SJSA1 (cell line): Measurements from ENCODE around the gene EMC9. TPM values are rescaled to one million over a fixed set of nuclear protein-coding genes. Genes with fewer than 3 reads are reported as not detected.

ENCODE experiments used
- DNase-seq, 2 experiments: peaks; one replicate each; pipeline ENCODE4 v3.0.0-alpha.2; 2015 to 2020; ENCODE audit warnings: low spot score in 2 of 2, low read depth in 1 of 2
- H3K27ac ChIP-seq: fragments of 250-450 bp; sonication (Bioruptor Pico); 2 replicates; pipeline ENCODE4 v1.5.1; 2020; ENCODE audit warnings: mild to moderate bottlenecking, moderate library complexity
- H3K27me3 ChIP-seq: fragments of 250-450 bp; sonication (Bioruptor Pico); replicated peaks from 2 replicates; pipeline ENCODE4 v1.5.1; 2020; ENCODE audit warnings: mild to moderate bottlenecking, moderate library complexity
- H3K36me3 ChIP-seq: fragments of 250-450 bp; sonication (Bioruptor Pico); 2 replicates; pipeline ENCODE4 v1.5.1; 2020; ENCODE audit warnings: mild to moderate bottlenecking
- H3K4me1 ChIP-seq: fragments of 250-450 bp; sonication (Bioruptor Pico); replicated peaks from 2 replicates; pipeline ENCODE4 v1.6.1; 2021; ENCODE audit warnings: mild to moderate bottlenecking
- H3K4me3 ChIP-seq: fragments of 250-450 bp; sonication (Bioruptor Pico); 2 replicates; pipeline ENCODE4 v1.5.1; 2020; ENCODE audit warnings: mild to moderate bottlenecking
- H3K9me3 ChIP-seq: fragments of 250-450 bp; sonication (Bioruptor Pico); replicated peaks from 2 replicates; pipeline ENCODE4 v1.5.1; 2020; ENCODE audit warnings: mild to moderate bottlenecking
- total RNA-seq: library from RNA; depleted of rRNA; stranded (reverse); fragments of >200 nt; shearing (Covaris generic); gene quantifications from 2 replicates; pipeline ENCODE4 v1.2.3, GENCODE V29; 2014; rRNA removed

The EMC9 gene
- total RNA-seq, 1 experiment from 2014 or later, result 11.1 TPM

DNA sequence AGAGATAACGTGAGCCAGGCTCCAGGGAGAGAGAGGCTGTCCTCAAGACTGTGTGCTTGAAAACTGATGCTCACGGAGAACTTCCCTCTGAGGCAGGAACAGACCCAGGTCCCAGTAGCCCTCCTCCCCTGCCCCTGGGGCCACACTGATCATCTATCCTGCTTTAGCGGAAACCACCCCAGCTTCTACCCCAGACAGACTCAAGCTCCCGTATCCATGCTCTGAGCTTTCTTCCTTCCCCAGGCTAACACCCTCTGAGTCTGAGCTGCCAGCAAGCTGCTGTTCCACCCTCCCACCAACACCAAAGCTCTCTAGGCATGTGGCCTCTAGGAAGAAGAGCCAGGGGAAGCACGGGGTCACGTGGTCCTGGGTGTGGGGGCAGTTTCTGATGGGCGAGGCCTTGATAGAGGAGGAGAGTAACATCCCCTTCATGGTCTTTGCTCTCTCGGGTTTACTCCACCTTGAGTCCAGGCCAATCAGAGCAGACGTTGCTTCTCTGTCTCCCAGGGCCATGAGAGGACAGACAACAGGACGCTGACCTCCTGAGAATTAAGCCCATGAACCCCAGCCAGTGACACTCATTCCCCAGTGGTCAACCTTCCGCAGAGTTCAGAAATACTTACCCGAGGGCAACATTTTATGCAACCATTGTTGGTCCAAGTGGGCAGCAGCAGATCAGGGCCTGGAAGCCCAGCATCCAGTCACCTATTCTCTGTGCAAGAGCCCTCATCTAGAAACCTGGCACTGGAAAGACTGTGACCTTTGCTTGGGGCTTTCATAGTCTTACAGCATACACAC lies 45.9 kb downstream of the EMC9 start:
- peak in 1 of 2 experiments; percentile 30 for DNase-seq
- Histone ChIP-seq H3K36me3 (no peaks in the 10 kb centered on the region), H3K27ac (no peak overlapping the region)

GRCh38 chr14:24094841-24095270 lies 46.5 kb downstream of the EMC9 start:
- Histone ChIP-seq H3K9me3 (0 out of 2 replicates have a peak, but pooled peaks cover 2% of the 10 kb centered on the region), H3K4me1 (peaks cover 20% of the 10 kb centered on the region), H3K27ac (peak overlapping the region; percentile 54), H3K27me3 (no peaks in the 10 kb centered on the region), H3K4me3 (peak overlapping the region; percentile 85), H3K36me3 (no peaks in the 10 kb centered on the region)
- DNase-seq, result no peak

More for the DNA sequence above, 45.9 kb downstream of the EMC9 start:
- H3K27me3 ChIP-seq, result no peaks in the 10 kb centered on the region
- H3K9me3 ChIP-seq, result 0 out of 2 replicates have a peak, but pooled peaks cover 2% of the 10 kb centered on the region
- peaks cover 20% of the 10 kb centered on the region for H3K4me1 ChIP-seq
- H3K4me3 ChIP-seq, result peak overlapping the region; percentile 85

GRCh38 chr14:24093901-24094840 lies 47.2 kb downstream of the EMC9 start, which contains the start of gene PCK2:
PCK2 (plus strand) TSS chr14:24094311; CDS start chr14:24094406, 95 bp downstream.
- Histone ChIP-seq H3K4me1 (peaks cover 20% of the 10 kb centered on the region), H3K9me3 (0 out of 2 replicates have a peak, but pooled peaks cover 2% of the 10 kb centered on the region), H3K27ac (peak within 1 kb of the TSS; percentile 54), H3K27me3 (no peaks in the 10 kb centered on the region), H3K4me3 (peak within 1 kb of the TSS; percentile 85), H3K36me3 (no peaks in the 10 kb centered on the region)
- DNase-seq, result peak; percentile 77 to 93

- DNase-seq, result no peak
- Histone ChIP-seq H3K4me3 (peak overlapping the region; percentile 85), H3K27ac (no peak overlapping the region), H3K27me3 (no peaks in the 10 kb centered on the region), H3K36me3 (no peaks in the 10 kb centered on the region), H3K9me3 (0 out of 2 replicates have a peak, but pooled peaks cover 2% of the 10 kb centered on the region), H3K4me1 (peaks cover 20% of the 10 kb centered on the region)
These were observed 48.0 kb downstream of the EMC9 start for GRCh38 chr14:24093207-24093900.

- Histone ChIP-seq H3K27me3 (no peaks in the 10 kb centered on the region), H3K4me1 (peaks cover 20% of the 10 kb centered on the region), H3K9me3 (0 out of 2 replicates have a peak, but pooled peaks cover 2% of the 10 kb centered on the region), H3K27ac (no peak overlapping the region), H3K4me3 (no peak overlapping the region), H3K36me3 (no peaks in the 10 kb centered on the region)
- no peak for DNase-seq
These were observed 48.7 kb downstream of the EMC9 start for GRCh38 chr14:24092505-24093206.

- DNase-seq, result no peak
- Histone ChIP-seq H3K9me3 (0 out of 2 replicates have a peak, but pooled peaks cover 2% of the 10 kb centered on the region), H3K27ac (no peak overlapping the region), H3K4me3 (no peak overlapping the region), H3K4me1 (peaks cover 20% of the 10 kb centered on the region), H3K27me3 (no peaks in the 10 kb centered on the region), H3K36me3 (no peaks in the 10 kb centered on the region)
These were observed 49.3 kb downstream of the EMC9 start for GRCh38 chr14:24092110-24092504.

DNA sequence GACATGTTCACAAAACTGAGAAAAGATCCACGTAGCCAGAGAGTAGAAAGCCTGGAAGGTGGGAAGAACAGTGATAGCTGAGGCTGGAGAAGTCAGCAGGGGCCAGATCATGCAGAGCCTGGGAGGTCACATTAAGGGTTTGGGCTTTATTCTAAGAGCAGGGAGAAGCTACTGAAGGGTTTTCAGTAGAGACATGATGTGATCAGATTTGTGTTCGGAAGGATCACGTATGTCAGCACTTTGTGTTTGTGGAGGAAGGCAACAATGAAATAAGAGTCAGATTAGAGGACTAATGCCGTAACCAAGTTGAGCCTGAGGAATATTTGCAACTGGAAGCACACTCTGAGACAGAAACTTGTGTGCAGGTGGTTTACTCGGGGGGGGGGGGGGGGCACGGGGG lies 51.5 kb downstream of the EMC9 start:
- H3K27me3 ChIP-seq, result no peaks in the 10 kb centered on the region
- peaks cover 11% of the 10 kb centered on the region for H3K4me1 ChIP-seq
- no peak overlapping the region for H3K27ac ChIP-seq
- DNase-seq, result no peak
- no peaks in the 10 kb centered on the region for H3K36me3 ChIP-seq
- H3K4me3 ChIP-seq, result no peak overlapping the region
- 0 out of 2 replicates have a peak, but pooled peaks cover 2% of the 10 kb centered on the region for H3K9me3 ChIP-seq

Other genes starting within 250 kb of the EMC9 start
- 42.8 and 58.2 TPM in 2 replicates for gene DHRS4, start 187.8 kb downstream of the EMC9 start, total RNA-seq
- 4.9 and 15.1 TPM in 2 replicates for gene DHRS4L2, start 152.7 kb downstream of the EMC9 start, total RNA-seq
- not detected in 2 replicates for gene CARMIL3, start 89.6 kb downstream of the EMC9 start, total RNA-seq
- not detected in 2 replicates for gene CPNE6, start 70.0 kb downstream of the EMC9 start, total RNA-seq
- gene PCK2, start 47.3 kb downstream of the EMC9 start, total RNA-seq, result 4.8 and 5.3 TPM in 2 replicates
- 43.1 and 44.0 TPM in 2 replicates for gene DCAF11, start 26.8 kb downstream of the EMC9 start, total RNA-seq
- 1.4 TPM in 1 of 2 replicates, not detected in the other for gene NRL, start 26.6 kb downstream of the EMC9 start, total RNA-seq
- 1.8 TPM in 1 of 2 replicates, not detected in the other for gene FITM1, start 10.9 kb downstream of the EMC9 start, total RNA-seq
- 168 and 199 TPM in 2 replicates for gene PSME1, start 5.4 kb downstream of the EMC9 start, total RNA-seq
- 161 and 167 TPM in 2 replicates for gene PSME2, start 5.0 kb upstream of the EMC9 start, total RNA-seq
- gene RNF31, start 5.9 kb upstream of the EMC9 start, total RNA-seq, result 40.3 and 135 TPM in 2 replicates
- 21.8 and 24.3 TPM in 2 replicates for gene IRF9, start 19.7 kb upstream of the EMC9 start, total RNA-seq
- 0.47 and 6.8 TPM in 2 replicates for gene REC8, start 30.5 kb upstream of the EMC9 start, total RNA-seq
- 25.1 and 27.6 TPM in 2 replicates for gene IPO4, start 47.2 kb upstream of the EMC9 start, total RNA-seq
- 60.3 and 60.5 TPM in 2 replicates for gene TM9SF1, start 53.9 kb upstream of the EMC9 start, total RNA-seq
- not detected in 2 replicates for gene TSSK4, start 64.1 kb upstream of the EMC9 start, total RNA-seq
- gene CHMP4A, start 71.9 kb upstream of the EMC9 start, total RNA-seq, result 23.0 and 29.9 TPM in 2 replicates
- 13.6 and 30.8 TPM in 2 replicates for gene MDP1, start 74.5 kb upstream of the EMC9 start, total RNA-seq
- 234 and 316 TPM in 2 replicates for gene NEDD8, start 90.8 kb upstream of the EMC9 start, total RNA-seq
- gene GMPR2, start 91.3 kb upstream of the EMC9 start, total RNA-seq, result 46.1 and 64.8 TPM in 2 replicates
- 31.1 and 53.0 TPM in 2 replicates for gene TINF2, start 101.0 kb upstream of the EMC9 start, total RNA-seq
- gene TGM1, start 121.6 kb upstream of the EMC9 start, total RNA-seq, result 0.76 TPM in 1 of 2 replicates, not detected in the other
- gene RABGGTA, start 130.0 kb upstream of the EMC9 start, total RNA-seq, result 18.0 and 30.4 TPM in 2 replicates
- gene DHRS1, start 158.2 kb upstream of the EMC9 start, total RNA-seq, result 5.4 and 20.5 TPM in 2 replicates
- 15.3 and 16.2 TPM in 2 replicates for gene NOP9, start 158.3 kb upstream of the EMC9 start, total RNA-seq
- gene CIDEB, start 166.4 kb upstream of the EMC9 start, total RNA-seq, result not detected in 2 replicates
- gene LTB4R2, start 168.5 kb upstream of the EMC9 start, total RNA-seq, result 3.1 and 10.1 TPM in 2 replicates
- gene LTB4R, start 169.9 kb upstream of the EMC9 start, total RNA-seq, result 0.81 and 2.1 TPM in 2 replicates
- not detected in 2 replicates for gene ADCY4, start 193.5 kb upstream of the EMC9 start, total RNA-seq
- gene RIPK3, start 198.4 kb upstream of the EMC9 start, total RNA-seq, result not detected in 2 replicates
- gene NFATC4, start 226.6 kb upstream of the EMC9 start, total RNA-seq, result 14.6 and 23.6 TPM in 2 replicates